SK-N-SH (cell line): ENCODE data around the gene DTX1. TPM values are rescaled to one million over a fixed set of nuclear protein-coding genes. Genes with fewer than 3 reads are reported as not detected.

Experiments
- CTCF ChIA-PET: fragments of 300-600, 350-600 bp; formaldehyde crosslinking; extraction: SDS; loops from one replicate; lab custom pipeline; 2021; lab: Yijun Ruan, JAX
- POLR2A ChIA-PET: fragments of 350-600 bp; sonication (Branson Sonifier 250); formaldehyde crosslinking; extraction: SDS; loops from one replicate; lab custom pipeline; 2020; ENCODE audit warnings: antibody characterized with exemption, inconsistent platforms; lab: Yijun Ruan, JAX
- DNase-seq: peaks from one replicate; pipeline ENCODE4 v3.0.0; 2012
- H2AFZ ChIP-seq: fragments of 200-600 bp; sonication (generic); 2 replicates; pipeline ENCODE4 v1.8.1; 2016; ENCODE audit warnings: antibody characterized with exemption, mild to moderate bottlenecking, low read depth
- H3F3A ChIP-seq: fragments of 200-600 bp; sonication (generic); replicated peaks from 2 replicates; pipeline ENCODE3; 2016; ENCODE audit warnings: antibody characterized with exemption, mild to moderate bottlenecking; ENCODE audit not compliant: insufficient read depth
- H3K27ac ChIP-seq, 2 experiments: fragments of 200-500 bp in 1 of 2; fragments of 200-600 bp in 1 of 2; sonication (Bioruptor generic) in 1 of 2; sonication (generic), shearing (Covaris generic) in 1 of 2; 2 replicates each; pipeline versions ENCODE4 v1.5.1 to v1.6.1; 2014 to 2016; ENCODE audit warnings: low read depth in 2 of 2, inconsistent platforms in 1 of 2, low read length in 1 of 2, mild to moderate bottlenecking in 1 of 2, mixed read lengths in 1 of 2
- H3K27me3 ChIP-seq: fragments of 200-600 bp; sonication (generic), shearing (Covaris generic); 2 replicates; pipeline ENCODE4 v1.6.1; 2016; ENCODE audit warnings: mixed run types; ENCODE audit not compliant: insufficient read depth
- H3K36me3 ChIP-seq, 2 experiments: fragments of 200-500 bp in 1 of 2; fragments of 200-600 bp in 1 of 2; sonication (Bioruptor generic) in 1 of 2; sonication (generic) in 1 of 2; replicated peaks in 1 of 2; 2 replicates each; pipeline versions ENCODE3 to v1.5.1; 2014 to 2016; ENCODE audit warnings: low read length in 1 of 2, mild to moderate bottlenecking in 1 of 2; ENCODE audit not compliant: insufficient read depth in 2 of 2, control insufficient read depth in 1 of 2
- H3K4me1 ChIP-seq, 2 experiments: fragments of 200-500 bp in 1 of 2; fragments of 200-600 bp in 1 of 2; sonication (Bioruptor generic) in 1 of 2; sonication (generic), shearing (Covaris generic) in 1 of 2; 2 replicates each; pipeline versions ENCODE4 v1.5.1 to v1.6.1; 2014 to 2016; ENCODE audit warnings: low read depth in 1 of 2, low read length in 1 of 2, mixed run types in 1 of 2; ENCODE audit not compliant: insufficient read depth in 2 of 2, control insufficient read depth in 1 of 2
- H3K4me2 ChIP-seq: fragments of 200-600 bp; sonication (generic), shearing (Covaris generic); 2 replicates; pipeline ENCODE4 v1.6.1; 2017; ENCODE audit warnings: mixed run types
- H3K4me3 ChIP-seq, 2 experiments: fragments of 200-500 bp in 1 of 2; fragments of 200-600 bp in 1 of 2; sonication (Bioruptor generic) in 1 of 2; sonication (generic), shearing (Covaris generic) in 1 of 2; 2 replicates each; pipeline versions ENCODE4 v1.5.1 to v1.8.1; 2014 to 2016; ENCODE audit warnings: low read depth in 2 of 2, inconsistent platforms in 1 of 2, low read length in 1 of 2, mild to moderate bottlenecking in 1 of 2, mixed read lengths in 1 of 2, moderate library complexity in 1 of 2
- H3K79me2 ChIP-seq: fragments of 200-600 bp; sonication (generic); 2 replicates; pipeline ENCODE4 v1.8.1; 2017; ENCODE audit warnings: mild to moderate bottlenecking; ENCODE audit not compliant: insufficient read depth
- H3K9ac ChIP-seq: fragments of 200-600 bp; sonication (generic); 2 replicates; pipeline ENCODE4 v1.6.1; 2017; ENCODE audit warnings: mixed run types
- H3K9me2 ChIP-seq: fragments of 200-600 bp; sonication (generic); 2 replicates; pipeline ENCODE4 v1.6.1; 2017; ENCODE audit warnings: mixed run types
- H3K9me3 ChIP-seq: fragments of 200-600 bp; sonication (generic); 2 replicates; pipeline ENCODE4 v1.6.1; 2017; ENCODE audit warnings: mixed run types, mild to moderate bottlenecking, moderate library complexity
- H4K20me1 ChIP-seq: fragments of 200-600 bp; sonication (generic); 2 replicates; pipeline ENCODE4 v1.6.1; 2017; ENCODE audit warnings: mild to moderate bottlenecking, mixed run types; ENCODE audit not compliant: insufficient read depth
- ELF1 ChIP-seq: IDR thresholded peaks from 2 replicates; pipeline ENCODE4 v1.4.0; 2012
- EP300 ChIP-seq, 2 experiments: IDR thresholded peaks; 2 replicates each; pipeline versions ENCODE4 v1.4.0 to v1.6.1; 2012; ENCODE audit warnings: borderline replicate concordance in 1 of 2, low read depth in 1 of 2, low read length in 1 of 2
- FOXJ3 ChIP-seq: sonication (generic); formaldehyde crosslinking; IDR thresholded peaks from 2 replicates; pipeline ENCODE4 v1.5.1; 2020; ENCODE audit warnings: mild to moderate bottlenecking, missing genetic modification reagents
- GABPA ChIP-seq: IDR thresholded peaks from 2 replicates; pipeline ENCODE4 v1.4.0; 2012; ENCODE audit warnings: low read depth, mild to moderate bottlenecking
- GATA2 ChIP-seq: sonication (generic); formaldehyde crosslinking; IDR thresholded peaks from 2 replicates; pipeline ENCODE4 v1.5.0; 2020; ENCODE audit warnings: mild to moderate bottlenecking, missing genetic modification reagents
- JUND ChIP-seq: IDR thresholded peaks from 2 replicates; pipeline ENCODE4 v1.4.0; 2012
- MXI1 ChIP-seq: IDR thresholded peaks from 2 replicates; pipeline ENCODE4 v1.6.1; 2012; ENCODE audit warnings: mild to moderate bottlenecking, low read depth, low read length, improper control_type of control experiment
- POLR2AphosphoS5 ChIP-seq: IDR thresholded peaks from 2 replicates; pipeline ENCODE4 v1.6.1; 2012; ENCODE audit warnings: low read depth, low read length
- WGBS: methylation state at CpG from one replicate; pipeline ENCODE4 v1.1.6; 2017; ENCODE audit warnings: low lambda C conversion rate; 5-methylcytosine and 5-hydroxymethylcytosine counted together
- polyA plus RNA-seq, 3 experiments: library from polyadenylated mRNA; depleted of rRNA; stranded (reverse); fragments of >200 nt; gene quantifications; 2 replicates each; pipeline ENCODE4 v1.2.3, GENCODE V29; 2012
- TF ChIP-seq, protein P1 (sequence below): IDR thresholded peaks from 2 replicates; pipeline ENCODE4 v1.4.0; 2012; ENCODE audit warnings: low read depth, borderline replicate concordance
- TF ChIP-seq, protein P2 (sequence below): fragments of 200-600 bp; sonication (generic); IDR thresholded peaks from 2 replicates; pipeline ENCODE4 v1.6.1; 2017; ENCODE audit warnings: antibody characterized with exemption, mild to moderate bottlenecking, moderate library complexity

DTX1 gene
- polyA plus RNA-seq, 1 of the 3 experiments (the other 2 are of a cell fraction), result 0.72 TPM

DNA sequence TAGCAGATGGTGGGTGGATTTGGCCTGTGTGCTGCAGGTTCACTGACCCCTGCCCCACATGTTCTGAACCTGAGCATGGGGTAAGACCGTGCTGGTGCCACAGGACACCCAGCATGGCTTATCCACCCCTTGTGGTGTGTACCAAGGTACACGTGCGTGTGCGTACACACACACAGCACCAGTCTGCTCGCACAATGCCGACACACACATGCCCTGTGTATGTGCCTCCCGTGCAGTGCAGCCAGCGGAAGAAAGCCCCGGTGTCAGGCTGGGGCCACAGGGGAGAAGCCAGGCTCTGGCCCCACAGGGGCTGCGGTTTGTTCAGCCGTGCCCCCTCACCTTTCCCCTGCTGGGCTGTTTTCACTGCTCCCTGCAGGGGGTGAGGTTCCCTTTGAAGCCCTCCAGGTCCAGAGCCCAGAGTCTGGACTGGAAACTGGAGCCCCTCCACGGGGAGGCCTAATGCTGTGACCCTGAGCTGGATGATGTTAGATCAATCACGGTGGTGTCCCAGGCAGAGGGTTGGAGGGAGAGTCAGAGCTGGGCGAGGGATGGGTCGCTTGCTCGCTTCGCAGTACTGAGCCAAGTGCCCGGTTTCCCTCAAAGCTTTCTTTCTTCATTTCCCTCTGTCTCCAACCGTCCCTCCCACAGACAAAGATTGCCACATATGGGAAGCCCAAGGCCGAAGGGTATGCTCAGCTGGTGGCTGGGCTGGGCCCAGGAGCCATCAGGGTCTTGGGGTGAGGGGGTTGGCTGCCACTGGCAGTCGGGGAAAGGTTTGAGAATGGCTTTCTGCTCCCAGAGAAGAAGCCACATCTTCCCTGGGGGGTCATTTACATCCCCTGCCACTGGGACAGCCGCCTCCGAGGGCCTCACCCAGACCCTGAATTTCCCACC lies 6.2 kb downstream of the DTX1 start:
- Histone ChIP-seq H3K4me1 (peaks cover 0 to 24% of the 10 kb centered on the region in 2 experiments; a peak in 1 of 4 replicates), H4K20me1 (no peaks in the 10 kb centered on the region), H3K4me3 (no peak overlapping the region), H3K36me3 (no peaks in the 10 kb centered on the region), H3K9ac (no peak overlapping the region)
- ChIA-PET CTCF (interaction anchor here (1.6 to 5.1 kb wide), 3 partner anchors 14 to 111 kb away, joined by 8 to 31 read pairs (median 15); no protein-coding TSS in a partner anchor), POLR2A (no interaction called here)
- DNase-seq, result peak; percentile 23
- TF ChIP-seq FOXJ3 (CRISPR knock-in tag), result no peak
- TF ChIP-seq GATA2, result no peak
- TF ChIP-seq GABPA, result no peak
- TF ChIP-seq ELF1, result no peak
- no peak for TF ChIP-seq JUND
- TF ChIP-seq, protein P1, sequence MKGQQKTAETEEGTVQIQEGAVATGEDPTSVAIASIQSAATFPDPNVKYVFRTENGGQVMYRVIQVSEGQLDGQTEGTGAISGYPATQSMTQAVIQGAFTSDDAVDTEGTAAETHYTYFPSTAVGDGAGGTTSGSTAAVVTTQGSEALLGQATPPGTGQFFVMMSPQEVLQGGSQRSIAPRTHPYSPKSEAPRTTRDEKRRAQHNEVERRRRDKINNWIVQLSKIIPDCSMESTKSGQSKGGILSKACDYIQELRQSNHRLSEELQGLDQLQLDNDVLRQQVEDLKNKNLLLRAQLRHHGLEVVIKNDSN, result no peak
- no peak for TF ChIP-seq EP300 (IDR thresholded peaks at IDR 0.05; ENCODE audit: borderline replicate concordance in 1 of 2, low read depth in 1 of 2, low read length in 1 of 2)
- no peak for TF ChIP-seq MXI1
- TF ChIP-seq, all 33 proteins: peak for 0
- Histone ChIP-seq H3K9me2 (no peaks in the 10 kb centered on the region), H3F3A (no peaks in the 10 kb centered on the region), H3K27ac (no peak overlapping the region), H3K4me2 (no peak overlapping the region), H3K27me3 (no peaks in the 10 kb centered on the region), H2AFZ (no peak overlapping the region), H3K9me3 (no peaks in the 10 kb centered on the region), H3K79me2 (no peaks in the 10 kb centered on the region)
- WGBS, result 72% methylated on average over 19 of the region's 23 CpGs

DNA sequence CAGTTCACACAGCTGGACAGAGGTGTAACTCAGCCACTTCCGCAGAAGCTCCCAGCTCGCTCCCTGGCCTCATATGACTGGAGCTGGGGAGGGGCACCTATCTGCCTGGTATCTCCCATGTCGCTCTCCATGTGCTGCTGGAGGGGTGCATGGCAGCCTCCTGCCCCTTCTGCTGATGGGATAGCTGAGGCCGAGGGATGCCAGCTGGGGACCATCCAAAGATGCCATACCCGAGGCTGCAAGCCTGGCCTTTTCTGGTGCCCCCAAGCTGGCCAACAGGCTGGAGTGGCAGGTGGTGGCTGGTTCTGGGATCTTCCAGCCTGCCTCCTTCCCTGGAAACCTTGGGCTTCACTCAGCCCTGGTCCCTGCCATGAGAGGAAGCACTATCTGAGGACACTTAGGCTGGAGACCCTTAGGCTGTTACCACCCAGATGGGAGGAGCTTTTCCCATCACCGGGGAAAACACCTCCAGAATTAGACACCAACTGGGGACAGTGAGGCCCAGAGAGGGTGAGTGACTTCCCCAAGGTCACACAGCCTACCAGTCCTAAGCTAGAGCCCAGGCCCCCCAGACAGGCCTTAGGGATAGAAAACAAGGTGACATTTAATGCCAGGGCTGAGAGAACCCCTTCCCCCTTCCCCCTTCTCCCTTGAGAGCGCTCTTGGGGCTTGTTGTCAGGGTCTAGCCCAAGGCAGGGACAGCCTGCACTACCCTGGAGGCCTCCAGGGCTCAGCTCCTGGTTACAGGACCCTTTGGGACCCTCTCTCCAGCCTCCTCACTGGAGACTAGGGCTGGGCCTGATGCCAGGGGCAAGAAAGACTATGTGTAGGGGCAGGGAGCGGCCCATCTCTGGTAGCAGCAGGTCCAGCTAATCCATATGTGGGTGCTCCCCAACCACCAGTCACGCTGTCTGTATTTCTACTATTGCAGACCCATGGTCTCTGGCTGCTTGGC lies 7.1 kb downstream of the DTX1 start:
- H3K9me2 ChIP-seq, result no peaks in the 10 kb centered on the region
- 71% methylated on average over 7 of the region's 9 CpGs for WGBS
- POLR2A ChIA-PET, result no interaction called here
- TF ChIP-seq POLR2AphosphoS5 (no peak), GATA2 (no peak), ELF1 (no peak)
- TF ChIP-seq, protein P2, sequence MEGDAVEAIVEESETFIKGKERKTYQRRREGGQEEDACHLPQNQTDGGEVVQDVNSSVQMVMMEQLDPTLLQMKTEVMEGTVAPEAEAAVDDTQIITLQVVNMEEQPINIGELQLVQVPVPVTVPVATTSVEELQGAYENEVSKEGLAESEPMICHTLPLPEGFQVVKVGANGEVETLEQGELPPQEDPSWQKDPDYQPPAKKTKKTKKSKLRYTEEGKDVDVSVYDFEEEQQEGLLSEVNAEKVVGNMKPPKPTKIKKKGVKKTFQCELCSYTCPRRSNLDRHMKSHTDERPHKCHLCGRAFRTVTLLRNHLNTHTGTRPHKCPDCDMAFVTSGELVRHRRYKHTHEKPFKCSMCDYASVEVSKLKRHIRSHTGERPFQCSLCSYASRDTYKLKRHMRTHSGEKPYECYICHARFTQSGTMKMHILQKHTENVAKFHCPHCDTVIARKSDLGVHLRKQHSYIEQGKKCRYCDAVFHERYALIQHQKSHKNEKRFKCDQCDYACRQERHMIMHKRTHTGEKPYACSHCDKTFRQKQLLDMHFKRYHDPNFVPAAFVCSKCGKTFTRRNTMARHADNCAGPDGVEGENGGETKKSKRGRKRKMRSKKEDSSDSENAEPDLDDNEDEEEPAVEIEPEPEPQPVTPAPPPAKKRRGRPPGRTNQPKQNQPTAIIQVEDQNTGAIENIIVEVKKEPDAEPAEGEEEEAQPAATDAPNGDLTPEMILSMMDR, result no peak
- no peak overlapping the region; a peak in 1 of 4 replicates for H3K27ac ChIP-seq
- no peak overlapping the region for H3K4me2 ChIP-seq
- no peaks in the 10 kb centered on the region for H3F3A ChIP-seq
- CTCF ChIA-PET, result interaction anchor here (1.0 to 5.1 kb wide), 4 partner anchors 15 to 110 kb away, joined by 3 to 31 read pairs (median 10); no protein-coding TSS in a partner anchor
- H3K9ac ChIP-seq, result no peak overlapping the region
- H3K36me3 ChIP-seq, result no peaks in the 10 kb centered on the region
- H3K79me2 ChIP-seq, result no peaks in the 10 kb centered on the region
- H2AFZ ChIP-seq, result no peak overlapping the region
- no peak overlapping the region for H3K4me3 ChIP-seq
- no peaks in the 10 kb centered on the region for H3K9me3 ChIP-seq
- H4K20me1 ChIP-seq, result no peaks in the 10 kb centered on the region
- H3K4me1 ChIP-seq, result peaks cover 0 to 20% of the 10 kb centered on the region in 2 experiments; a peak in 1 of 4 replicates
- no peaks in the 10 kb centered on the region for H3K27me3 ChIP-seq
- peak; percentile 26 for DNase-seq
